Lower lobe of right lung (tissue), 2 donors: ENCODE results near the gene IFNLR1. TPM values are rescaled to one million over a fixed set of nuclear protein-coding genes. Genes with fewer than 3 reads are reported as not detected.

ENCODE experiments used
- ATAC-seq, 2 donors: fragments of 200-7000 bp; cut with Tn5 transposase; one replicate each; pipeline ENCODE4 v1.9.1; 2020 to 2022; ENCODE audit warnings: mild to moderate bottlenecking in 2 of 2, moderate library complexity in 2 of 2
- DNase-seq: peaks from one replicate; pipeline ENCODE4 v3.0.0-alpha.2; 2020
- H3K27ac ChIP-seq: fragments of 200-600 bp; one replicate; pipeline ENCODE4 v1.8.0; 2022
- H3K27me3 ChIP-seq: fragments of 200-600 bp; one replicate; pipeline ENCODE4 v1.8.0; 2022; ENCODE audit warnings: low read depth
- H3K36me3 ChIP-seq: fragments of 200-600 bp; one replicate; pipeline ENCODE4 v1.8.0; 2022; ENCODE audit warnings: mild to moderate bottlenecking
- H3K4me1 ChIP-seq: fragments of 200-600 bp; one replicate; pipeline ENCODE4 v1.8.0; 2022
- H3K4me3 ChIP-seq: fragments of 200-600 bp; one replicate; pipeline ENCODE4 v1.8.0; 2022; ENCODE audit warnings: mild to moderate bottlenecking
- H3K9me3 ChIP-seq: fragments of 200-600 bp; one replicate; pipeline ENCODE4 v1.8.0; 2022
- intact Hi-C: fragments of 100-400 bp; cut with DNase I; formaldehyde crosslinking; loops from one replicate; pipeline ENCODE4 v1.11.0; 2022
- total RNA-seq: library from RNA; stranded (reverse); fragmentation: NEBNext Ultra II Directional; extraction: Animal tissue kit (Norgen Biotek cat#: 25700); gene quantifications from one replicate; pipeline ENCODE4 v1.2.1, GENCODE V29; 2021
- TF ChIP-seq, protein P1 (sequence below): fragments of 200-600 bp; IDR thresholded peaks from one replicate; pipeline ENCODE4 v1.8.0; 2022; ENCODE audit warnings: antibody characterized with exemption, mild to moderate bottlenecking
- donor health status: DM: no; HTN: yes; CAD: no; lungs with severe emphysema.

Gene IFNLR1
- total RNA-seq, 1 donor from 2014 or later = 11.7 TPM

DNA sequence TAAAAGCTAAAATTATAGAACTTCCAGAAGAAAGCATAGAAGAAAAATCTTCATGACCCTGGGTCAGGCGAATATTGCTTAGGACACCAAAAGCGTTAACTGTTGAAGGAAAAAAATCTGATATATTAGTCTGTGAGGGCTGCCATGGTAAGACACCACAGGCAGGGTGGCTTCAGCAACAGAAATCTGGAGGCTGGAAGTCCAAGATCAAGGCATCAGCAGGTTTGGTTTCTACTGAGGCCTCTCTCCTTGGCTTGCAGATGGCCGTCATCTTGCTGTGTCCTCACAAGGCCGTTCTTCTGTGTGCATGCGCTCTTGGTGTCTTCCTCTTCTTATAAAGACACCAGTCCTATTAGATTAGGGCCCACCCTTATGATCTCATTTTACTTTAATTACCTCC is 14.5 kb downstream of the IFNLR1 start:
- intact Hi-C loops = no loop called here
- DNase-seq (no peak), ATAC-seq (no peak)
- Histone ChIP-seq H3K4me3 (no peak overlapping the region), H3K27me3 (no peaks in the 10 kb centered on the region), H3K4me1 (no peaks in the 10 kb centered on the region), H3K36me3 (no peaks in the 10 kb centered on the region), H3K27ac (no peak overlapping the region), H3K9me3 (no peaks in the 10 kb centered on the region)
- TF ChIP-seq, protein P1, sequence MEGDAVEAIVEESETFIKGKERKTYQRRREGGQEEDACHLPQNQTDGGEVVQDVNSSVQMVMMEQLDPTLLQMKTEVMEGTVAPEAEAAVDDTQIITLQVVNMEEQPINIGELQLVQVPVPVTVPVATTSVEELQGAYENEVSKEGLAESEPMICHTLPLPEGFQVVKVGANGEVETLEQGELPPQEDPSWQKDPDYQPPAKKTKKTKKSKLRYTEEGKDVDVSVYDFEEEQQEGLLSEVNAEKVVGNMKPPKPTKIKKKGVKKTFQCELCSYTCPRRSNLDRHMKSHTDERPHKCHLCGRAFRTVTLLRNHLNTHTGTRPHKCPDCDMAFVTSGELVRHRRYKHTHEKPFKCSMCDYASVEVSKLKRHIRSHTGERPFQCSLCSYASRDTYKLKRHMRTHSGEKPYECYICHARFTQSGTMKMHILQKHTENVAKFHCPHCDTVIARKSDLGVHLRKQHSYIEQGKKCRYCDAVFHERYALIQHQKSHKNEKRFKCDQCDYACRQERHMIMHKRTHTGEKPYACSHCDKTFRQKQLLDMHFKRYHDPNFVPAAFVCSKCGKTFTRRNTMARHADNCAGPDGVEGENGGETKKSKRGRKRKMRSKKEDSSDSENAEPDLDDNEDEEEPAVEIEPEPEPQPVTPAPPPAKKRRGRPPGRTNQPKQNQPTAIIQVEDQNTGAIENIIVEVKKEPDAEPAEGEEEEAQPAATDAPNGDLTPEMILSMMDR = no peak

DNA sequence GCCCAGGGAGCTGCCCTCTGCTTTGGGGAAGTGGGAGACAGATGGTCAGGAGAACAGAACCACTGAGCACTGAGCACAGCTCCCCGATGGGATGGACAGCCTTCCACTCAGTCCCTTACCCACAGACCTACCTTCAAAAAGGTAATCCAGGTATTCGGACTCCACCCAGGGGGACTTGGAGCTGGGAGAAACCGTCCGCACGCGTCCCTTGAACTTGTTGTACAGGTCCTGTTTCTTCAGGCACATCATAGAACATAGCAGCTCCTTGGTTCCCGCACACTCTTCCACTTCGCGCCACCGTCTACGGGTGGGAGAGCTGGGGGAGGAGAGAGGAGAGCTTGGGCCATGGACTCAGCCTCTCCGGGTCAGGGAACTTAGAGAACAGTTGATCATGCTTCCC is 17.8 kb downstream of the IFNLR1 start:
- no peak overlapping the region for H3K4me3 ChIP-seq
- H3K4me1 ChIP-seq = no peaks in the 10 kb centered on the region
- ATAC-seq (no peak), DNase-seq (no peak)
- H3K9me3 ChIP-seq = no peaks in the 10 kb centered on the region
- no peak overlapping the region for H3K27ac ChIP-seq
- TF ChIP-seq, protein P1 = no peak
- no peaks in the 10 kb centered on the region for H3K36me3 ChIP-seq
- intact Hi-C loops = no loop called here
- H3K27me3 ChIP-seq = no peaks in the 10 kb centered on the region

DNA sequence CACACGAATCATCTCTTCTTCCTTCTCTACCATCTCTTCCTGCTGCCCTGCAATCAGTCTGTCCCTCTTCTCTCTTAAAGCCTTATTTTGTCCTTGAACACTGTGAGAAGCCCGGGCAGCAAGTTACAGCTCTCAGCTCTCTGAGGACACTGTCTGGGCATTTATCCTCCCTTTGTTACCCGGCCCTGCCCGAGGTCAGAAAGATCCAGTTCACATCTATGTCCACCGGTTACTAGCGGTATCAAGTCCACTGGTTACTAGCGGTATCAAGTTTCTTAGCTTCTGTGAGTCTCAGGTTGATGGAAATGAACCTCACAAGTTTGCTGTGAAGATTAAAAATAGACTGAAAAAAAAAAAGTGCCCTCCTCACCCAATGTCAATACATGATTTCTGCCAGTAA is 18.8 kb downstream of the IFNLR1 start:
- H3K27ac ChIP-seq = no peak overlapping the region
- DNase-seq = no peak
- intact Hi-C loops = no loop called here
- no peaks in the 10 kb centered on the region for H3K4me1 ChIP-seq
- no peaks in the 10 kb centered on the region for H3K27me3 ChIP-seq
- H3K9me3 ChIP-seq = no peaks in the 10 kb centered on the region
- TF ChIP-seq, protein P1 = no peak
- no peaks in the 10 kb centered on the region for H3K36me3 ChIP-seq
- ATAC-seq = no peak
- no peak overlapping the region for H3K4me3 ChIP-seq

DNA sequence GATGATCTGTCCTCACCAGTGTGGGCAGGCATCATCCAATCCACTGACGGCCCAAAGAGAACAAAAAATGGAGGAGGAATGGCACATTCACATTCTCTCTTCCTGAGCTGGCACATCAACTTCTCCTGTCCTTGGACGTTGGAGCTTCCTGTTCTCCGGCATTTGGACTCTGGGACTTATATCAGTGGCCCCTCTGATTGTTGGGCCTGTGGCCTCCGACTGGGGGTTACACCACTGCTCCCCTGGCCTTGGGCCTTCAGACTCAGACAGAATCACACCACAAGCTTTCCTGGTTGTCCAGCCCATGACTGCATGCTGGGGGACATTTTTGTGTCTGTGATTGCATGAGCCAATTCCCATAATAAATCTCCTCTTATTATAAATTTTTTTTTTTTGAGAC is 20.1 kb downstream of the IFNLR1 start:
- DNase-seq (no peak), ATAC-seq (no peak)
- Histone ChIP-seq H3K36me3 (no peaks in the 10 kb centered on the region), H3K4me3 (no peak overlapping the region), H3K9me3 (no peaks in the 10 kb centered on the region), H3K27me3 (no peaks in the 10 kb centered on the region), H3K4me1 (no peaks in the 10 kb centered on the region), H3K27ac (no peak overlapping the region)
- intact Hi-C loops = no loop called here
- TF ChIP-seq, protein P1 = no peak

DNA sequence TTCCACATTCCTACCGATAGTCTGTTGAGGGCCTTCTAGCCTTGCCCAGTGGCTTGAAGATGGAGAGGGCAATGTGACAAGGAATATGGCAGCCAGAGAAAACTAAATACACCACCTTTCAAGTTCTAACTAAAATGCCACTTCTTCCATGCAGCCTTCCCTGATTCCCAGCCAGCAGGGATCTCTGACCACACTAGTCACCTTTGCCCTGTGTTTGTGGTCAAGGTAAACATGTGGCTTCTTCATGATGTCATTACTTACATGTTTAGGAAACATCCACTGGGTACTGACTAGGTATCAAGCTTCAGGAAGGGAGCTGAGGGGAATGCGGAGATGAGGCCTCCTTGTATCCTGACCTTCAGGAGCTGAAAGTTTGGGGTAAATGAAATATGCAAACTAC is 21.6 kb downstream of the IFNLR1 start:
- Histone ChIP-seq H3K27me3 (no peaks in the 10 kb centered on the region), H3K36me3 (peaks cover 4% of the 10 kb centered on the region), H3K9me3 (no peaks in the 10 kb centered on the region), H3K4me1 (no peaks in the 10 kb centered on the region), H3K4me3 (no peak overlapping the region), H3K27ac (no peak overlapping the region)
- intact Hi-C loops = no loop called here
- DNase-seq = no peak
- TF ChIP-seq, protein P1 = no peak
- ATAC-seq = no peak

DNA sequence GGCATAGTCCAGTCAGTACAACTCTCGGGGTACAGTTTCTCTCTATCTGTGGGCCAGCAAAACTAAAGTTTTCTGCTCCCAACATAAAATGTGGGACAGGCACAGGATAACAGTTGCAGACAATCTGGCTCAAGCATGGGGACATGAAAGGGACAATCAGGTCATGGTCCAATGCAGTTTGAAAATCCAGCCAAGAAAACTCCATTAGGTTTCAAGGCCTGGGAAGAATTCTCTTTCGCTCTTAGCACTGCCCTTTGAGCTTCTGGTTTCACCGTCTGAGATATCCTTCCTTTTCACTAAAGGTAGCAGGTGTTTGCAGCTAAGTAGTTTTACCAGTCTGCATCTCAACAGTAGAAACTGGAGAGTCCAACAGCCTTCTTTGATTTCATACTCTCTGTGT is 23.1 kb downstream of the IFNLR1 start:
- TF ChIP-seq, protein P1 = no peak
- H3K27ac ChIP-seq = no peak overlapping the region
- H3K9me3 ChIP-seq = no peaks in the 10 kb centered on the region
- no peaks in the 10 kb centered on the region for H3K27me3 ChIP-seq
- ATAC-seq (no peak), DNase-seq (no peak)
- intact Hi-C loops = no loop called here
- peaks cover 4% of the 10 kb centered on the region for H3K36me3 ChIP-seq
- H3K4me1 ChIP-seq = no peaks in the 10 kb centered on the region
- H3K4me3 ChIP-seq = no peak overlapping the region
